HepG2 (cell line): ENCODE data around the gene TYROBP. TPM values are rescaled to one million over a fixed set of nuclear protein-coding genes. Genes with fewer than 3 reads are reported as not detected.

Experiments used
- ATAC-seq: fragments of 200-7000 bp; cut with Tn5 transposase; 3 replicates; pipeline ENCODE4 v1.9.1; 2020; ENCODE audit warnings: mild to moderate bottlenecking, moderate library complexity
- BruUV-seq: library from RNA; stranded (reverse); fragments of 400-500 nt; replicated peaks from 2 replicates; lab custom pipeline; 2021; lab: Mats Ljungman, UMichigan
- CTCF ChIA-PET: fragments of 300-600 bp; formaldehyde crosslinking; extraction: SDS; loops from one replicate; lab custom pipeline; 2021; ENCODE audit warnings: low total read pairs, inconsistent platforms, low intra/inter-chr PET ratio; lab: Yijun Ruan, JAX
- POLR2A ChIA-PET: fragments of 350-600 bp; sonication (Branson Sonifier 250); formaldehyde crosslinking; loops from one replicate; lab custom pipeline; 2020; ENCODE audit warnings: antibody characterized with exemption, inconsistent platforms; lab: Yijun Ruan, JAX
- DNase-seq: peaks from one replicate; pipeline ENCODE4 v3.0.0-alpha.2; 2015; ENCODE audit warnings: low spot score
- FAIRE-seq: peaks from 3 replicates; lab custom pipeline; 2011; peaks lifted over from hg19 to GRCh38; lab: Jason Lieb, UNC
- H2AFZ ChIP-seq: one replicate; pipeline ENCODE4 v1.6.1; 2011; ENCODE audit warnings: low read length, inconsistent platforms
- H3K27ac ChIP-seq: fragments of 300-600 bp; 3 replicates; pipeline ENCODE4 v1.8.0; 2011; ENCODE audit warnings: mixed run types, mild to moderate bottlenecking, mixed read lengths, low read length, inconsistent platforms; ENCODE audit not compliant: insufficient read depth; ENCODE audit errors: extremely low read length
- H3K27me3 ChIP-seq, 2 experiments: fragments of 200-600 bp in 1 of 2; 2 replicates in 1 of 2; 3 replicates in 1 of 2; pipeline versions ENCODE4 v1.6.0 to v1.8.0; 2011; ENCODE audit warnings: low read length in 2 of 2, mild to moderate bottlenecking in 2 of 2, moderate library complexity in 2 of 2, inconsistent platforms in 1 of 2; ENCODE audit not compliant: insufficient read depth in 2 of 2, control insufficient read depth in 1 of 2
- H3K36me3 ChIP-seq, 2 experiments: fragments of 200-600 bp in 1 of 2; replicated peaks in 1 of 2; 2 replicates in 1 of 2; 3 replicates in 1 of 2; pipeline versions ENCODE4 v1.5.1 to v1.8.0; 2011; ENCODE audit warnings: low read length in 2 of 2, inconsistent platforms in 1 of 2; ENCODE audit not compliant: insufficient read depth in 2 of 2, control insufficient read depth in 1 of 2
- H3K4me1 ChIP-seq: 2 replicates; pipeline ENCODE4 v1.5.1; 2012; ENCODE audit warnings: low read length, inconsistent platforms; ENCODE audit not compliant: insufficient read depth
- H3K4me2 ChIP-seq: 2 replicates; pipeline ENCODE4 v1.6.0; 2011; ENCODE audit warnings: low read depth, low read length, inconsistent platforms
- H3K4me3 ChIP-seq, 3 experiments: fragments of 200-600 bp in 1 of 3; sonication (generic), shearing (Covaris generic) in 1 of 3; replicated peaks in 1 of 3; 2 replicates each; pipeline ENCODE4 v1.5.1; 2011 to 2016; ENCODE audit warnings: low read length in 3 of 3, inconsistent platforms in 2 of 3, low read depth in 2 of 3, mild to moderate bottlenecking in 2 of 3, control low read depth in 1 of 3, mixed read lengths in 1 of 3; ENCODE audit not compliant: insufficient read depth in 1 of 3
- H3K79me2 ChIP-seq: one replicate; pipeline ENCODE4 v1.6.1; 2011; ENCODE audit warnings: low read length, inconsistent platforms; ENCODE audit not compliant: insufficient read depth
- H3K9ac ChIP-seq: 2 replicates; pipeline ENCODE4 v1.6.0; 2011; ENCODE audit warnings: mild to moderate bottlenecking, low read depth, low read length, inconsistent platforms; ENCODE audit not compliant: insufficient read depth
- H3K9me3 ChIP-seq: 2 replicates; pipeline ENCODE4 v1.5.1; 2012; ENCODE audit warnings: mild to moderate bottlenecking, low read length
- H4K20me1 ChIP-seq: 2 replicates; pipeline ENCODE4 v1.6.0; 2011; ENCODE audit warnings: inconsistent platforms, mild to moderate bottlenecking, low read length, moderate library complexity; ENCODE audit not compliant: insufficient read depth
- HNRNPL ChIP-seq: fragments of 200-400 bp; formaldehyde crosslinking; IDR thresholded peaks from 2 replicates; pipeline ENCODE4 v1.6.1; 2017; ENCODE audit warnings: mild to moderate bottlenecking, low read depth, low read length
- ISL2 ChIP-seq: sonication (generic); formaldehyde crosslinking; IDR thresholded peaks from 2 replicates; pipeline ENCODE4 v1.5.0; 2020; ENCODE audit warnings: missing genetic modification reagents
- ZKSCAN1 ChIP-seq: fragments of 150-350 bp; IDR thresholded peaks from 2 replicates; pipeline ENCODE4 v1.6.1; 2014; ENCODE audit warnings: low read length
- ZNF782 ChIP-seq: sonication (generic); formaldehyde crosslinking; IDR thresholded peaks from 2 replicates; pipeline ENCODE4 v1.4.0; 2020; ENCODE audit warnings: missing genetic modification reagents, mild to moderate bottlenecking, borderline replicate concordance
- WGBS: methylation state at CpG from one replicate; pipeline ENCODE4 v1.1.6; 2017; ENCODE audit warnings: low lambda C conversion rate; 5-methylcytosine and 5-hydroxymethylcytosine counted together
- in situ Hi-C: cut with HindIII; loops from 2 replicates; pipeline ENCODE4 v1.10.0; 2017; ENCODE audit warnings: low pct_unique_long_range_greater_than_20kb; ENCODE audit not compliant: extremely low pct_ligation_motif_present
- intact Hi-C: fragments of 100-400 bp; cut with micrococcal nuclease; formaldehyde crosslinking; loops from one replicate; pipeline ENCODE4 v1.10.0; 2022; ENCODE audit not compliant: unreplicated experiment
- polyA plus RNA-seq, 8 experiments: library from polyadenylated mRNA; depleted of rRNA in 3 of 8; stranded (reverse) in 7 of 8; unstranded in 1 of 8; fragments of >200 nt; fragmentation: Illumina TruSeq in 4 of 8; extraction: Trizol in 4 of 8; gene quantifications; 2 replicates each; pipeline versions ENCODE4 v1.2.1 to v1.2.3, GENCODE V29; 2011 to 2016; ENCODE audit warnings: low read depth in 4 of 8, missing spikeins in 1 of 8, mixed read lengths in 1 of 8; ENCODE audit not compliant: insufficient read depth in 1 of 8
- total RNA-seq, 5 experiments: library from RNA; depleted of rRNA; stranded (reverse); fragments of >200 nt; fragmentation: Illumina TruSeq; extraction: Trizol; gene quantifications; 2 replicates each; pipeline ENCODE4 v1.2.3, GENCODE V29; 2016; ENCODE audit warnings: low read depth in 1 of 5
- TF ChIP-seq, protein P1 (sequence below): sonication (generic); formaldehyde crosslinking; IDR thresholded peaks from 2 replicates; pipeline ENCODE4 v1.4.0; 2020; ENCODE audit warnings: missing genetic modification reagents

Gene TYROBP
- total and polyA plus RNA-seq, 2 of the 13 experiments (the other 11 are each of a cell fraction or from before 2014, with no cell fraction given), result not detected

DNA sequence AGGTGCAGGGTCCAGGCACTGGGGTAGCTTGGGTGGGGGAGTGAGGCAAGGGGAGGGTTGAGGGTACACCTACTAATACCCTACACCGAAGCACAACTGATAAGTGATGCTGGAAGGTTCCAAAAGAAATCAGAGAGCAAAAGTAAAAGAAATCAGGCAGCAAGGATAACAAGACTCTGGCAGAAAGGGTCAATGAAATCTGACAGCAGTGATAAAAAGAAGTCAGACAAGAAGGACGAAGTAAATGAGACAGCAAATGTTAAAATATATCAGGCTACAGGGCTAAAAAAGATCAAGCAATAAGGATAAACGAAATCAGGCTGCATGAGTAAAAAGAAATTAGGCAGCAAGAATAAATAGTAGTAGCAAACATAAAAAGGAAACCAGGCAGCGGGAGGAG lies 32.7 kb upstream of the TYROBP start:
- peaks cover 32% of the 10 kb centered on the region for H3K4me1 ChIP-seq
- 0 out of 2 replicates have a peak, but pooled peaks cover 8% of the 10 kb centered on the region for H4K20me1 ChIP-seq
- no peak overlapping the region for H3K9ac ChIP-seq
- no peaks in the 10 kb centered on the region; a peak in 1 of 5 replicates for H3K27me3 ChIP-seq
- intact Hi-C loops, result no loop called here
- TF ChIP-seq ZKSCAN1, result no peak
- ChIA-PET CTCF (no interaction called here), POLR2A (no interaction called here)
- no peaks in the 10 kb centered on the region; a peak in 1 of 5 replicates for H3K36me3 ChIP-seq
- FAIRE-seq, result no peak
- no peaks in the 10 kb centered on the region for H3K9me3 ChIP-seq
- H2AFZ ChIP-seq, result no peak overlapping the region
- no peak for ATAC-seq
- no peak overlapping the region for H3K27ac ChIP-seq
- no TSS peak for BruUV-seq
- H3K4me3 ChIP-seq, result no peak overlapping the region
- no peak overlapping the region for H3K4me2 ChIP-seq
- no peak for DNase-seq
- in situ Hi-C loops, result no loop called here
- 64% methylated on average over 4 of the region's 4 CpGs for WGBS
- H3K79me2 ChIP-seq, result no peaks in the 10 kb centered on the region

DNA sequence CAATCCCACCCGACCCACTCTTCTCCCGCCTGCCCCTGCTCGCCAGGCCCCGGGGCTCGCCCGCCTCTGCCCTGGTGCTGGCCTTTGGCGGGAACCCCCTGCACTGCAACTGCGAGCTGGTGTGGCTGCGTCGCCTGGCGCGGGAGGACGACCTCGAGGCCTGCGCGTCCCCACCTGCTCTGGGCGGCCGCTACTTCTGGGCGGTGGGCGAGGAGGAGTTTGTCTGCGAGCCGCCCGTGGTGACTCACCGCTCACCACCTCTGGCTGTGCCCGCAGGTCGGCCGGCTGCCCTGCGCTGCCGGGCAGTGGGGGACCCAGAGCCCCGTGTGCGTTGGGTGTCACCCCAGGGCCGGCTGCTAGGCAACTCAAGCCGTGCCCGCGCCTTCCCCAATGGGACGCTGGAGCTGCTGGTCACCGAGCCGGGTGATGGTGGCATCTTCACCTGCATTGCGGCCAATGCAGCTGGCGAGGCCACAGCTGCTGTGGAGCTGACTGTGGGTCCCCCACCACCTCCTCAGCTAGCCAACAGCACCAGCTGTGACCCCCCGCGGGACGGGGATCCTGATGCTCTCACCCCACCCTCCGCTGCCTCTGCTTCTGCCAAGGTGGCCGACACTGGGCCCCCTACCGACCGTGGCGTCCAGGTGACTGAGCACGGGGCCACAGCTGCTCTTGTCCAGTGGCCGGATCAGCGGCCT lies 32.1 kb upstream of the TYROBP start:
- in situ Hi-C loops, result no loop called here
- no peak overlapping the region for H3K4me2 ChIP-seq
- H3K36me3 ChIP-seq, result no peaks in the 10 kb centered on the region; a peak in 1 of 5 replicates
- CTCF ChIA-PET, result no interaction called here
- H3K9me3 ChIP-seq, result no peaks in the 10 kb centered on the region
- H2AFZ ChIP-seq, result no peak overlapping the region
- H4K20me1 ChIP-seq, result 0 out of 2 replicates have a peak, but pooled peaks cover 8% of the 10 kb centered on the region
- FAIRE-seq, result no peak
- H3K4me3 ChIP-seq, result no peak overlapping the region
- POLR2A ChIA-PET, result no interaction called here
- TF ChIP-seq ISL2 (CRISPR knock-in tag) (no peak), ZNF782 (no peak), HNRNPL (0 out of 2 replicates have a peak, but pooled peaks have one; percentile 23)
- TF ChIP-seq, protein P1, sequence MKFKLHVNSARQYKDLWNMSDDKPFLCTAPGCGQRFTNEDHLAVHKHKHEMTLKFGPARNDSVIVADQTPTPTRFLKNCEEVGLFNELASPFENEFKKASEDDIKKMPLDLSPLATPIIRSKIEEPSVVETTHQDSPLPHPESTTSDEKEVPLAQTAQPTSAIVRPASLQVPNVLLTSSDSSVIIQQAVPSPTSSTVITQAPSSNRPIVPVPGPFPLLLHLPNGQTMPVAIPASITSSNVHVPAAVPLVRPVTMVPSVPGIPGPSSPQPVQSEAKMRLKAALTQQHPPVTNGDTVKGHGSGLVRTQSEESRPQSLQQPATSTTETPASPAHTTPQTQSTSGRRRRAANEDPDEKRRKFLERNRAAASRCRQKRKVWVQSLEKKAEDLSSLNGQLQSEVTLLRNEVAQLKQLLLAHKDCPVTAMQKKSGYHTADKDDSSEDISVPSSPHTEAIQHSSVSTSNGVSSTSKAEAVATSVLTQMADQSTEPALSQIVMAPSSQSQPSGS (CRISPR knock-in tag), result no peak
- TF ChIP-seq, all 625 proteins: peak for 1
- Histone ChIP-seq H3K27me3 (no peaks in the 10 kb centered on the region; a peak in 1 of 5 replicates), H3K9ac (no peak overlapping the region), H3K79me2 (no peaks in the 10 kb centered on the region), H3K27ac (no peak overlapping the region), H3K4me1 (peaks cover 38% of the 10 kb centered on the region)
- ATAC-seq, result no peak
- BruUV-seq, result no TSS peak
- intact Hi-C loops, result no loop called here
- 94% methylated on average over 30 of the region's 51 CpGs for WGBS
- DNase-seq, result no peak
